Endothelial cell of umbilical vein (primary cell): Measurements from ENCODE around the gene PPP5C. TPM values are rescaled to one million over a fixed set of nuclear protein-coding genes. Genes with fewer than 3 reads are reported as not detected.
A peak's percentile ranks its signal among the peaks of the same experiment; 100 is the strongest.

Experiments
- BruUV-seq: library from RNA; stranded (reverse); fragments of 400-500 nt; replicated peaks from 2 replicates; lab custom pipeline; 2021; lab: Mats Ljungman, UMichigan
- CTCF ChIA-PET: fragments of 300-600, 350-600 bp; sonication (Branson Sonifier 250); formaldehyde crosslinking; loops from one replicate; lab custom pipeline; 2021; ENCODE audit warnings: antibody characterized with exemption, inconsistent platforms; lab: Charles Lee
- POLR2A ChIA-PET: fragments of 300-600, 350-600 bp; sonication (Branson Sonifier 250); formaldehyde crosslinking; loops from one replicate; lab custom pipeline; 2021; ENCODE audit warnings: antibody characterized with exemption, inconsistent platforms; lab: Charles Lee
- DNase-seq: peaks from one replicate; pipeline ENCODE4 v3.0.0-alpha.2; 2011; ENCODE audit warnings: low read depth, low spot score
- FAIRE-seq: peaks from 2 replicates; lab custom pipeline; 2011; peaks lifted over from hg19 to GRCh38; lab: Jason Lieb, UNC
- H2AFZ ChIP-seq: 2 replicates; pipeline ENCODE4 v1.6.0; 2012; ENCODE audit warnings: low read depth, low read length, control low read depth, inconsistent platforms
- H3K27ac ChIP-seq: 2 replicates; pipeline ENCODE4 v1.5.1; 2011; ENCODE audit warnings: low read depth, mild to moderate bottlenecking, control low read depth, low read length, moderate library complexity; ENCODE audit not compliant: insufficient read depth
- H3K27me3 ChIP-seq, 2 experiments: 2 replicates each; pipeline versions ENCODE4 v1.6.0 to v1.6.1; 2011; ENCODE audit warnings: low read length in 2 of 2, mixed read lengths in 1 of 2; ENCODE audit not compliant: control insufficient read depth in 2 of 2, insufficient read depth in 2 of 2
- H3K36me3 ChIP-seq, 2 experiments: 2 replicates in 1 of 2; 3 replicates in 1 of 2; pipeline ENCODE4 v1.5.1; 2011; ENCODE audit warnings: low read length in 2 of 2, mild to moderate bottlenecking in 1 of 2, moderate library complexity in 1 of 2; ENCODE audit not compliant: control insufficient read depth in 2 of 2, insufficient read depth in 2 of 2; ENCODE audit errors: extremely low read depth in 1 of 2
- H3K4me1 ChIP-seq: 3 replicates; pipeline ENCODE4 v1.5.1; 2011; ENCODE audit warnings: mild to moderate bottlenecking, low read length; ENCODE audit not compliant: control insufficient read depth, insufficient read depth; ENCODE audit errors: extremely low read depth
- H3K4me2 ChIP-seq: 2 replicates; pipeline ENCODE4 v1.6.1; 2011; ENCODE audit warnings: low read length, control low read depth, mixed read lengths; ENCODE audit not compliant: insufficient read depth
- H3K4me3 ChIP-seq, 3 experiments: fragments of 200-600 bp in 1 of 3; sonication (generic), shearing (Covaris generic) in 1 of 3; replicated peaks in 1 of 3; 2 replicates each; pipeline ENCODE4 v1.5.1; 2011 to 2016; ENCODE audit warnings: control low read depth in 3 of 3, low read length in 3 of 3, mild to moderate bottlenecking in 2 of 3, inconsistent platforms in 1 of 3, low read depth in 1 of 3, moderate library complexity in 1 of 3; ENCODE audit not compliant: insufficient read depth in 1 of 3
- H3K79me2 ChIP-seq: 2 replicates; pipeline ENCODE4 v1.6.0; 2012; ENCODE audit warnings: low read length, inconsistent platforms; ENCODE audit not compliant: control insufficient read depth, insufficient read depth
- H3K9ac ChIP-seq: replicated peaks from 2 replicates; pipeline ENCODE3; 2011; ENCODE audit warnings: low read length, control low read depth; ENCODE audit not compliant: insufficient read depth; ENCODE audit errors: extremely low read depth
- H3K9me1 ChIP-seq: replicated peaks from 3 replicates; pipeline ENCODE4 v1.6.0; 2011; ENCODE audit warnings: mild to moderate bottlenecking, low read length; ENCODE audit not compliant: control insufficient read depth, insufficient read depth; ENCODE audit errors: extremely low read depth
- H3K9me3 ChIP-seq: replicated peaks from 2 replicates; pipeline ENCODE4 v1.5.1; 2012; ENCODE audit warnings: low read length, inconsistent platforms; ENCODE audit not compliant: control insufficient read depth, insufficient read depth
- H4K20me1 ChIP-seq: replicated peaks from 2 replicates; pipeline ENCODE3; 2011; ENCODE audit warnings: mild to moderate bottlenecking, low read length; ENCODE audit not compliant: control insufficient read depth, insufficient read depth; ENCODE audit errors: extremely low read depth
- EZH2 ChIP-seq: IDR thresholded peaks from 2 replicates; pipeline ENCODE4 v1.6.1; 2012; ENCODE audit warnings: borderline replicate concordance, low read depth, mild to moderate bottlenecking, moderate library complexity, low read length, inconsistent platforms; ENCODE audit not compliant: severe bottlenecking
- FOS ChIP-seq: IDR thresholded peaks from 2 replicates; pipeline ENCODE4 v1.6.1; 2011; ENCODE audit warnings: mild to moderate bottlenecking, low read length, moderate library complexity, borderline replicate concordance; ENCODE audit not compliant: insufficient read depth
- GATA2 ChIP-seq: IDR thresholded peaks from 2 replicates; pipeline ENCODE4 v1.7.0; 2011; ENCODE audit warnings: low read depth, mild to moderate bottlenecking, moderate library complexity, mixed read lengths, low read length; ENCODE audit not compliant: insufficient read length, insufficient read depth
- JUN ChIP-seq: IDR thresholded peaks from 2 replicates; pipeline ENCODE4 v1.6.1; 2011; ENCODE audit warnings: borderline replicate concordance, low read depth; ENCODE audit not compliant: insufficient read length, insufficient read depth
- MYC ChIP-seq: IDR thresholded peaks from one replicate; pipeline ENCODE4 v1.6.1; 2011; ENCODE audit warnings: mild to moderate bottlenecking, low read depth, low read length
- POLR2A ChIP-seq: IDR thresholded peaks from 2 replicates; pipeline ENCODE4 v1.6.1; 2012; ENCODE audit warnings: low read depth, mild to moderate bottlenecking, control low read depth, low read length
- POLR2AphosphoS5 ChIP-seq: IDR thresholded peaks from 2 replicates; pipeline ENCODE4 v1.6.1; 2012; ENCODE audit warnings: low read depth, mild to moderate bottlenecking, control low read depth, low read length, moderate library complexity; ENCODE audit not compliant: insufficient read depth
- dilution Hi-C: fragments of 300-500 bp; cut with MboI; formaldehyde crosslinking; loops from one replicate; pipeline ENCODE4 v1.15.0; 2019; ENCODE audit warnings: low sequenced_read_pairs; ENCODE audit not compliant: extremely low pct_ligation_motif_present
- intact Hi-C: fragments of 100-400 bp; cut with micrococcal nuclease; formaldehyde crosslinking; loops from one replicate; pipeline ENCODE4 v1.10.0; 2022
- polyA plus RNA-seq, 4 experiments: library from polyadenylated mRNA; depleted of rRNA in 3 of 4; stranded (reverse) in 3 of 4; unstranded in 1 of 4; fragments of >200 nt; gene quantifications; 2 replicates each; pipeline versions ENCODE4 v1.2.1 to v1.2.3, GENCODE V29; 2011 to 2012; ENCODE audit warnings: missing spikeins in 1 of 4
- total RNA-seq: library from RNA; stranded (reverse); gene quantifications from 2 replicates; pipeline ENCODE4 v1.2.3, GENCODE V29; 2021
- TF ChIP-seq, protein P1 (sequence below), 2 donors: IDR thresholded peaks; 1 replicate in 1 of 2; 2 replicates in 1 of 2; pipeline ENCODE4 v1.5.1; 2011; ENCODE audit warnings: low read length in 2 of 2, mild to moderate bottlenecking in 2 of 2, moderate library complexity in 2 of 2, control low read depth in 1 of 2, inconsistent platforms in 1 of 2, low read depth in 1 of 2; ENCODE audit not compliant: insufficient read depth in 1 of 2; ENCODE audit errors: extremely low read depth in 1 of 2
- TF ChIP-seq, protein P2 (sequence below): IDR thresholded peaks from 2 replicates; pipeline ENCODE4 v1.6.1; 2011; ENCODE audit not compliant: insufficient read depth, insufficient read length

The PPP5C gene
- total and polyA plus RNA-seq, 2 donors (not counting 3 experiments of a cell fraction or from before 2014, with no cell fraction given), result 114 to 172 TPM

DNA sequence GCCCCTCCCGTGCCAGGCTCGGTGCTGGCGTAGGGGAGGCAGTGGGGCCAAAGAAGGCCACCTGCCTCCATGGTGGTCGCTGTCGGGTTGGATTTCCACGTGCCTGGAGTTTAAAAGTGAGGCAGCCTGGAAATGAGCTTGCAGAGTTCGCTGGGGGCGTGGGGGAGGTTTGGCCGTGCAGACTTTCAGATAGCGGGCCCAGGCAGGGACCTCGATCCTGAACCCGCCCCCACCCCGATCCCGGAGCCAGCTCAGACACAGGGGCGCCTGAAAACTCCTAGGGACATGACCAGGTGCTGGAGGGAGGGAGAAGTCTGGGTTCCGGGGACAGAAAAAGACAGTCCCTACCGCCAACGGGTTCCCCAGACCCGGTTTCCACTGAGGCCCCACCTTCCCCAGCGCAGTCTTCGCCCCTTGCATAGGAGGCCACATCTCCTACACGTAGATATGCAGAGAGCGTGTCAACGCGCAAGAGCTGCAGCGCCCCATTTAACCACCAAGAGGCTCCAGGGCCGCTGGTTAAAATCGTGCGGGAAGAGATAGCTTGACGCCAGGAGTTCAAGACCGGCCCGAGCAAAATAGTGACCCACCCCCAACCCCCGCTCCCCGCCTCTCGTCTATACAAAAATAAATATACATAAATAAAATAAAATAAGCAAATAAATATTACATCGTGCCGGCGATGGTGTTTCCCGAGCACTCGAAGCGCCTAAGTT is 58.0 kb downstream of the PPP5C start:
- Histone ChIP-seq H3K4me1 (no peaks in the 10 kb centered on the region), H3K9me1 (no peaks in the 10 kb centered on the region), H3K27me3 (peaks cover 30 to 32% of the 10 kb centered on the region in 2 experiments), H3K9me3 (no peaks in the 10 kb centered on the region), H3K36me3 (no peaks in the 10 kb centered on the region), H4K20me1 (no peaks in the 10 kb centered on the region), H3K27ac (no peak overlapping the region), H3K9ac (no peak overlapping the region), H2AFZ (peak overlapping the region; percentile 3), H3K4me3 (no peak overlapping the region), H3K4me2 (no peak overlapping the region), H3K79me2 (no peaks in the 10 kb centered on the region)
- intact Hi-C loops (no loop called here), dilution Hi-C loops (no loop called here)
- ChIA-PET CTCF (interaction anchor here (0.5 to 3.0 kb wide), 10 partner anchors 10 to 141 kb away, joined by 3 to 21 read pairs (median 4); no protein-coding TSS in a partner anchor), POLR2A (no interaction called here)
- no peak for DNase-seq
- peak; percentile 67 for TF ChIP-seq EZH2
- TF ChIP-seq, protein P1, sequence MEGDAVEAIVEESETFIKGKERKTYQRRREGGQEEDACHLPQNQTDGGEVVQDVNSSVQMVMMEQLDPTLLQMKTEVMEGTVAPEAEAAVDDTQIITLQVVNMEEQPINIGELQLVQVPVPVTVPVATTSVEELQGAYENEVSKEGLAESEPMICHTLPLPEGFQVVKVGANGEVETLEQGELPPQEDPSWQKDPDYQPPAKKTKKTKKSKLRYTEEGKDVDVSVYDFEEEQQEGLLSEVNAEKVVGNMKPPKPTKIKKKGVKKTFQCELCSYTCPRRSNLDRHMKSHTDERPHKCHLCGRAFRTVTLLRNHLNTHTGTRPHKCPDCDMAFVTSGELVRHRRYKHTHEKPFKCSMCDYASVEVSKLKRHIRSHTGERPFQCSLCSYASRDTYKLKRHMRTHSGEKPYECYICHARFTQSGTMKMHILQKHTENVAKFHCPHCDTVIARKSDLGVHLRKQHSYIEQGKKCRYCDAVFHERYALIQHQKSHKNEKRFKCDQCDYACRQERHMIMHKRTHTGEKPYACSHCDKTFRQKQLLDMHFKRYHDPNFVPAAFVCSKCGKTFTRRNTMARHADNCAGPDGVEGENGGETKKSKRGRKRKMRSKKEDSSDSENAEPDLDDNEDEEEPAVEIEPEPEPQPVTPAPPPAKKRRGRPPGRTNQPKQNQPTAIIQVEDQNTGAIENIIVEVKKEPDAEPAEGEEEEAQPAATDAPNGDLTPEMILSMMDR (IDR thresholded peaks at IDR 0.05; ENCODE audit: extremely low read depth in 1 of 2, insufficient read depth in 1 of 2, low read depth in 1 of 2, low read length in 2 of 2), result peak in 1 of 2 donors; percentile 17
- TF ChIP-seq JUN, result no peak
- no TSS peak for BruUV-seq
- no peak for FAIRE-seq

DNA sequence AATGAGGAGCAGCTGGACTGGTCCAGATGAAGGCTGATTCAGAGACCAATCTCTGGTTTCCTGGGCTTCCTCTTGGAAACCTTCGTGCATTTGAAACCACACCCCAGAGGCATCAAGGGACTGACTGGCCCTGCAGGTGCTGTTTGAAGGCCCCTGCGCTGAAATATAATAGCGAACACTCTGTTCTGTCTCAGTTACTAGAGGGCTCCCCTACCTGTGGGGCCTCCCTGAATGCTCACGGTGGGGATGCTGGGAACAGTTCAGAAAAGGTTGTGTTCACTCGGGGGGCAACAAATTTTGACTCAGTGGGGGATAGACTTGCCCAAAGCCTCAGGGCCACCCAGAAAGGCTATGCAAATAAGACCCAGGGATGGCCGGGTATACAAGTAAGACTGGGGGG is 60.1 kb downstream of the PPP5C start:
- Histone ChIP-seq H3K9me1 (no peaks in the 10 kb centered on the region), H4K20me1 (no peaks in the 10 kb centered on the region), H3K27ac (no peak overlapping the region), H3K9ac (no peak overlapping the region), H3K4me3 (no peak overlapping the region), H3K79me2 (no peaks in the 10 kb centered on the region), H3K36me3 (no peaks in the 10 kb centered on the region), H3K27me3 (peaks cover 36 to 42% of the 10 kb centered on the region in 2 experiments), H3K4me2 (no peak overlapping the region), H2AFZ (no peak overlapping the region), H3K4me1 (no peaks in the 10 kb centered on the region), H3K9me3 (no peaks in the 10 kb centered on the region)
- ChIA-PET POLR2A (no interaction called here), CTCF (interaction anchor here (1.2 to 3.0 kb wide), 2 partner anchors 80 to 127 kb away, joined by 3 to 12 read pairs; no protein-coding TSS in a partner anchor)
- intact Hi-C loops (no loop called here), dilution Hi-C loops (no loop called here)
- FAIRE-seq, result no peak
- no TSS peak for BruUV-seq
- DNase-seq, result no peak
- TF ChIP-seq EZH2 (no peak), POLR2A (no peak), MYC (no peak), POLR2AphosphoS5 (no peak), JUN (no peak), FOS (no peak), GATA2 (no peak)
- TF ChIP-seq, protein P2, sequence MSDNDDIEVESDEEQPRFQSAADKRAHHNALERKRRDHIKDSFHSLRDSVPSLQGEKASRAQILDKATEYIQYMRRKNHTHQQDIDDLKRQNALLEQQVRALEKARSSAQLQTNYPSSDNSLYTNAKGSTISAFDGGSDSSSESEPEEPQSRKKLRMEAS, result no peak
- TF ChIP-seq, protein P1 (IDR thresholded peaks at IDR 0.05; ENCODE audit: extremely low read depth in 1 of 2, insufficient read depth in 1 of 2, low read depth in 1 of 2, low read length in 2 of 2), result no peak
